Pericardium fibroblast (primary cell): Measurements from ENCODE around the gene NRIP3. TPM values are rescaled to one million over a fixed set of nuclear protein-coding genes. Genes with fewer than 3 reads are reported as not detected.

ENCODE experiments used
- total RNA-seq: library from RNA; depleted of rRNA; stranded (reverse); fragments of >200 nt; gene quantifications from 2 replicates; pipeline ENCODE4 v1.2.3, GENCODE V29; 2015

NRIP3 gene
- 0.94 and 1.1 TPM in 2 replicates for total RNA-seq

GRCh38 chr11:9003573-9004182, at the start of gene NRIP3:
Gene NRIP3, minus strand, starts transcription at chr11:9004001. Its CDS starts 66 bp downstream, at chr11:9003935.

GRCh38 chr11:8964324-8965320, 39.2 kb downstream of the NRIP3 start, which contains the start of gene TMEM9B:
Gene TMEM9B, minus strand, starts transcription at chr11:8964442. Its CDS starts 129 bp downstream, at chr11:8964313.

GRCh38 chr11:8942518-8943066, 61.2 kb downstream of the NRIP3 start, which contains the start of gene ASCL3:
Gene ASCL3, minus strand, starts transcription at chr11:8943016. Its CDS starts 4,855 bp downstream, at chr11:8938161.

GRCh38 chr11:8932564-8933180, 71.1 kb downstream of the NRIP3 start, which contains the start of gene C11orf16:
Gene C11orf16, minus strand, starts transcription at chr11:8932947. Its CDS starts 639 bp downstream, at chr11:8932308.

Other genes starting within 250 kb of the NRIP3 start
- gene AKIP1, start 92.8 kb downstream of the NRIP3 start, total RNA-seq = 22.9 and 39.8 TPM in 2 replicates
- gene C11orf16, start 71.1 kb downstream of the NRIP3 start, total RNA-seq = not detected in 2 replicates
- gene ASCL3, start 61.0 kb downstream of the NRIP3 start, total RNA-seq = not detected in 2 replicates
- gene TMEM9B, start 39.6 kb downstream of the NRIP3 start, total RNA-seq = 36.1 and 48.0 TPM in 2 replicates
- 0.68 and 2.8 TPM in 2 replicates for gene SCUBE2, start 87.6 kb upstream of the NRIP3 start, total RNA-seq